ENCODE data around the gene ETNPPL.

DNA sequence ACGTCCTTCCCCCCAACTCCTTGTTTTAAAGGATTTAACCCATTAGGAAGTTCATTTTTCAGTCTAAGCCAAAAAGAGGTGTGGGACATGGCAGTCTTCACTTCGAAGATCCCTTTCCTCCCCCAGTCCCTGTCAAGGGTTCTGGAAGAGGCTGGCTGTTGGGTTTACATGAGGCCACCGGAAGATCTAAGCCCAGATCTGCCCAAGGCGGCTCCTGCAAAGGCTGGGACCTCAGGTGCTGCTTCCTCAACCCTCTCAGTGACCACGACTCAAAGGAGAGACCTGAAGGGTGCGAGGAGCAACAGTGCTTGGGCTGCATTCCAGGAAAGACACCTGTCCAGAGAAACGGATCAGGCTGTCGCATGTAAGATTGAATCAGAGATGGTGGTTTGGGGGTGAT is 23.5 kb upstream of the ETNPPL start:
- TF ChIP-seq RAD21 (IDR thresholded peaks at IDR 0.05; ENCODE audit: low read length) (no peak), POLR2AphosphoS5 (IDR thresholded peaks at IDR 0.05; ENCODE audit: low read depth, low read length) (no peak)
